ENCODE measurements around the gene ORAI2.

DNA sequence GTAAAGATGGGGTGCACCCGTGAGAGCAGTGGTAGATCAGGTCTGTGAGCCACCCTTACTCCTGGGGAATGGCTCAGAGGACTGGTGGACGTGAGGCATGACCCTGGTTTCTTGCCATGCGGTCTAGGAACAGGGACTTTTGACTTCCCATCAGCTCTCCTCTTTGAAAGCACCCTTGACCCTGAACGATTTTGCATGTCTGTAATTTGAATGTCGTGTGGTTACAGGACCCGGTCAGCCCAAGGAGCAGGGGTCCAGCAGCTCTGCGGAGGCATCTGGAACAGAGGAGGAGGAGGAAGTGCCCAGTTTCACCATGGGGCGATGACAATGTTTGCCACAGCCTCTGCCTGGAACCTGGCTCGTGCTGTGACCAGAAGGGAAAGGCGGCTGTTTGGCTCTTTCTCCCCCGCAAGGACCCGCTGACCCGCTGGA is 8.6 kb upstream of the ORAI2 start:
- TF ChIP-seq, protein P1, sequence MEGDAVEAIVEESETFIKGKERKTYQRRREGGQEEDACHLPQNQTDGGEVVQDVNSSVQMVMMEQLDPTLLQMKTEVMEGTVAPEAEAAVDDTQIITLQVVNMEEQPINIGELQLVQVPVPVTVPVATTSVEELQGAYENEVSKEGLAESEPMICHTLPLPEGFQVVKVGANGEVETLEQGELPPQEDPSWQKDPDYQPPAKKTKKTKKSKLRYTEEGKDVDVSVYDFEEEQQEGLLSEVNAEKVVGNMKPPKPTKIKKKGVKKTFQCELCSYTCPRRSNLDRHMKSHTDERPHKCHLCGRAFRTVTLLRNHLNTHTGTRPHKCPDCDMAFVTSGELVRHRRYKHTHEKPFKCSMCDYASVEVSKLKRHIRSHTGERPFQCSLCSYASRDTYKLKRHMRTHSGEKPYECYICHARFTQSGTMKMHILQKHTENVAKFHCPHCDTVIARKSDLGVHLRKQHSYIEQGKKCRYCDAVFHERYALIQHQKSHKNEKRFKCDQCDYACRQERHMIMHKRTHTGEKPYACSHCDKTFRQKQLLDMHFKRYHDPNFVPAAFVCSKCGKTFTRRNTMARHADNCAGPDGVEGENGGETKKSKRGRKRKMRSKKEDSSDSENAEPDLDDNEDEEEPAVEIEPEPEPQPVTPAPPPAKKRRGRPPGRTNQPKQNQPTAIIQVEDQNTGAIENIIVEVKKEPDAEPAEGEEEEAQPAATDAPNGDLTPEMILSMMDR (IDR thresholded peaks at IDR 0.05): no peak
- TF ChIP-seq POLR2A (IDR thresholded peaks at IDR 0.05): no peak

Measured in tibial nerve (tissue), 3 donors.